NT2/D1 (cell line): Measurements from ENCODE around the gene NDUFB2.

Experiments used
- DNase-seq: peaks from one replicate; pipeline ENCODE4 v3.0.0-alpha.2; 2011; ENCODE audit warnings: low read depth, low spot score
- H3K27me3 ChIP-seq: 2 replicates; pipeline ENCODE4 v1.6.0; 2011; ENCODE audit warnings: mild to moderate bottlenecking; ENCODE audit not compliant: insufficient read length, insufficient read depth
- H3K36me3 ChIP-seq: 2 replicates; pipeline ENCODE4 v1.6.1; 2011; ENCODE audit warnings: mild to moderate bottlenecking, low read length, mixed read lengths; ENCODE audit not compliant: insufficient read depth, insufficient read length
- H3K4me1 ChIP-seq: 2 replicates; pipeline ENCODE4 v1.5.1; 2011; ENCODE audit not compliant: insufficient read depth, insufficient read length
- H3K4me3 ChIP-seq: 2 replicates; pipeline ENCODE4 v1.5.1; 2011; ENCODE audit warnings: low read depth; ENCODE audit not compliant: insufficient read length
- H3K9ac ChIP-seq: 2 replicates; pipeline ENCODE4 v1.6.0; 2011; ENCODE audit warnings: low read depth; ENCODE audit not compliant: insufficient read length
- H3K9me3 ChIP-seq: 2 replicates; pipeline ENCODE4 v1.5.1; 2011; ENCODE audit warnings: mild to moderate bottlenecking, low read length; ENCODE audit not compliant: insufficient read depth
- SUZ12 ChIP-seq: IDR thresholded peaks from 2 replicates; pipeline ENCODE4 v1.6.1; 2011; ENCODE audit not compliant: insufficient read length, insufficient read depth; ENCODE audit errors: extremely low read depth
- YY1 ChIP-seq: IDR thresholded peaks from 2 replicates; pipeline ENCODE4 v1.6.1; 2011; ENCODE audit not compliant: insufficient read length, insufficient read depth
- ZNF274 ChIP-seq: IDR thresholded peaks from 2 replicates; pipeline ENCODE4 v1.6.1; 2011; ENCODE audit warnings: mild to moderate bottlenecking, low read depth, low read length

Gene NDUFB2

GRCh38 chr7:140745266-140746058 is 49.0 kb downstream of the NDUFB2 start:
- no peak for TF ChIP-seq SUZ12
- H3K9me3 ChIP-seq: no peaks in the 10 kb centered on the region
- H3K9ac ChIP-seq: no peak overlapping the region
- no peaks in the 10 kb centered on the region for H3K27me3 ChIP-seq
- H3K36me3 ChIP-seq: peaks cover 2% of the 10 kb centered on the region
- no peaks in the 10 kb centered on the region for H3K4me1 ChIP-seq
- H3K4me3 ChIP-seq: no peak overlapping the region
- no peak for DNase-seq

- no peak overlapping the region for H3K9ac ChIP-seq
- no peaks in the 10 kb centered on the region for H3K4me1 ChIP-seq
- no peaks in the 10 kb centered on the region for H3K27me3 ChIP-seq
- H3K36me3 ChIP-seq: peaks cover 2% of the 10 kb centered on the region
- H3K4me3 ChIP-seq: no peak overlapping the region
- H3K9me3 ChIP-seq: no peaks in the 10 kb centered on the region
- TF ChIP-seq ZNF274 (no peak), SUZ12 (no peak), YY1 (no peak)
- DNase-seq: no peak
Measured at GRCh38 chr7:140746751-140747150, 50.2 kb downstream of the NDUFB2 start.

GRCh38 chr7:140752533-140752932 is 56.0 kb downstream of the NDUFB2 start:
- DNase-seq: no peak
- H3K9me3 ChIP-seq: no peaks in the 10 kb centered on the region
- H3K36me3 ChIP-seq: peaks cover 2% of the 10 kb centered on the region
- TF ChIP-seq SUZ12 (no peak), ZNF274 (no peak), YY1 (no peak)
- no peaks in the 10 kb centered on the region for H3K4me1 ChIP-seq
- no peak overlapping the region for H3K9ac ChIP-seq
- H3K27me3 ChIP-seq: no peaks in the 10 kb centered on the region
- H3K4me3 ChIP-seq: no peak overlapping the region

GRCh38 chr7:140754506-140754905 is 58.0 kb downstream of the NDUFB2 start:
- Histone ChIP-seq H3K4me3 (no peak overlapping the region), H3K27me3 (no peaks in the 10 kb centered on the region), H3K9me3 (no peaks in the 10 kb centered on the region), H3K9ac (no peak overlapping the region), H3K4me1 (no peaks in the 10 kb centered on the region), H3K36me3 (peaks cover 2% of the 10 kb centered on the region)
- DNase-seq: no peak
- TF ChIP-seq YY1: no peak
- no peak for TF ChIP-seq ZNF274
- no peak for TF ChIP-seq SUZ12
